ENCODE results near the gene TPST2.

Gene TPST2

GRCh38 chr22:26496456-26496855 lies 93.5 kb downstream of the TPST2 start:
- no peak for DNase-seq (ENCODE audit: low read depth)

GRCh38 chr22:26494506-26494905 lies 95.4 kb downstream of the TPST2 start:
- DNase-seq (ENCODE audit: low read depth): no peak

- no peak for DNase-seq (ENCODE audit: low read depth)
These were observed 97.7 kb downstream of the TPST2 start for GRCh38 chr22:26492220-26492619.

GRCh38 chr22:26489447-26490036 lies 100.4 kb downstream of the TPST2 start:
- no peak for DNase-seq (ENCODE audit: low read depth)

- no peak for DNase-seq (ENCODE audit: low read depth)
These were observed 101.9 kb downstream of the TPST2 start for GRCh38 chr22:26487996-26488395.

- no peak for DNase-seq (ENCODE audit: low read depth)
These were observed 103.5 kb downstream of the TPST2 start for GRCh38 chr22:26486394-26486793.

- DNase-seq (ENCODE audit: low read depth): no peak
These were observed 104.0 kb downstream of the TPST2 start for GRCh38 chr22:26485806-26486390.

GRCh38 chr22:26485013-26485412 lies 104.9 kb downstream of the TPST2 start:
- no peak for DNase-seq (ENCODE audit: low read depth)

- DNase-seq (ENCODE audit: low read depth): peak; percentile 14
These were observed 105.6 kb downstream of the TPST2 start for GRCh38 chr22:26484360-26484706.

- peak; percentile 90 for DNase-seq (ENCODE audit: low read depth)
These were observed 106.2 kb downstream of the TPST2 start, which contains the start of the genes HPS4 and SRRD for GRCh38 chr22:26483439-26484359. Gene HPS4, minus strand, starts transcription at chr22:26483783. Its CDS starts 2,021 bp downstream, at chr22:26481762. Gene SRRD, plus strand, starts transcription at chr22:26483877. Its CDS starts 14 bp downstream, at chr22:26483891.

- no peak for DNase-seq (ENCODE audit: low read depth)
These were observed 106.9 kb downstream of the TPST2 start for GRCh38 chr22:26483043-26483438.

GRCh38 chr22:26482161-26482560 lies 107.8 kb downstream of the TPST2 start:
- DNase-seq (ENCODE audit: low read depth): no peak

- no peak for DNase-seq (ENCODE audit: low read depth)
These were observed 108.2 kb downstream of the TPST2 start for GRCh38 chr22:26481694-26482093.

GRCh38 chr22:26481112-26481693 lies 108.7 kb downstream of the TPST2 start:
- DNase-seq (ENCODE audit: low read depth): no peak

GRCh38 chr22:26480611-26480932 lies 109.4 kb downstream of the TPST2 start:
- DNase-seq (ENCODE audit: low read depth): no peak

GRCh38 chr22:26479792-26480610 lies 109.9 kb downstream of the TPST2 start:
- DNase-seq (ENCODE audit: low read depth): no peak

GRCh38 chr22:26479043-26479791 lies 110.7 kb downstream of the TPST2 start:
- DNase-seq (ENCODE audit: low read depth): no peak

- no peak for DNase-seq (ENCODE audit: low read depth)
These were observed 112.6 kb downstream of the TPST2 start for GRCh38 chr22:26477341-26477731.

GRCh38 chr22:26476705-26477340 lies 113.1 kb downstream of the TPST2 start:
- DNase-seq (ENCODE audit: low read depth): no peak

- DNase-seq (ENCODE audit: low read depth): no peak
These were observed 115.2 kb downstream of the TPST2 start for GRCh38 chr22:26474682-26475081.
